Fibroblast of lung (primary cell): ENCODE data around the gene ESPNL.

ENCODE experiments used
- EZH2 ChIP-seq: IDR thresholded peaks from 2 replicates; pipeline ENCODE4 v1.5.1; 2012; ENCODE audit warnings: low read length, control low read depth, mild to moderate bottlenecking; ENCODE audit errors: missing control alignments
- TF ChIP-seq, protein P1 (sequence below), 2 donors: IDR thresholded peaks in 1 of 2; conservative IDR thresholded peaks in 1 of 2; 1 replicate in 1 of 2; 2 replicates in 1 of 2; pipeline ENCODE4 v1.5.1; 2011 to 2012; ENCODE audit warnings: low read length in 2 of 2, control low read depth in 1 of 2, inconsistent platforms in 1 of 2, low read depth in 1 of 2, mild to moderate bottlenecking in 1 of 2

DNA sequence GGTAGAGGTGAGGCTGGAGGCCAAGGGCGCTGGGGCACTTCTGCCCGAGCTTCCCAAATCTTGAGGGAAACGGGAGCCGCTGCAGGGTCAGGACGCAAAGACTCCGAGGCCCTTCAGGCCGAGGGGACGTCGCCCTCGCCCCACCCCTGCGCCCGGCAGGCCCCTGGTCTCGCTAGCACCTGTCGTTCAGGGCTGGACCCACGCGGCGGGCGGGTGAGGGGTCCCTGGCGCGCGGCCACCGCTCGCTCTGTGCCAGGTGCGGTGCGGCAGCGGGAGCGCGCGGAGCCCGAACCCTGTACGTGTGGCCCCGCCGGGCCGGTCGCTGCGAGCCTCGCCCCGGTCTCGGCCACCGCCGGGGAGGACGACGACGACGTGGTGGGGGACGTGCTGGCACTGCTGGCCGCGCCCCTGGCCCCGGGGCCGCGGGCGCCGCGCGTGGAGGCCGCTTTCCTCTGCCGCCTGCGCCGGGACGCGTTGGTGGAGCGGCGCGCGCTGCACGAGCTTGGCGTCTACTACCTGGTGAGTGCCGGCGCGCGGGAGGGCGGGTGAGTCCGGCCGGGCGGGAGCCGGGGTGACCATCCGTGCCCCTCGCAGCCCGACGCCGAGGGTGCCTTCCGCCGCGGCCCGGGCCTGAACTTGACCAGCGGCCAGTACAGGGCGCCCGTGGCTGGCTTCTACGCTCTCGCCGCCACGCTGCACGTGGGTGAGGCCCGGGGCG lies 63.5 kb downstream of the ESPNL start:
- no peak for TF ChIP-seq EZH2
- TF ChIP-seq, protein P1, sequence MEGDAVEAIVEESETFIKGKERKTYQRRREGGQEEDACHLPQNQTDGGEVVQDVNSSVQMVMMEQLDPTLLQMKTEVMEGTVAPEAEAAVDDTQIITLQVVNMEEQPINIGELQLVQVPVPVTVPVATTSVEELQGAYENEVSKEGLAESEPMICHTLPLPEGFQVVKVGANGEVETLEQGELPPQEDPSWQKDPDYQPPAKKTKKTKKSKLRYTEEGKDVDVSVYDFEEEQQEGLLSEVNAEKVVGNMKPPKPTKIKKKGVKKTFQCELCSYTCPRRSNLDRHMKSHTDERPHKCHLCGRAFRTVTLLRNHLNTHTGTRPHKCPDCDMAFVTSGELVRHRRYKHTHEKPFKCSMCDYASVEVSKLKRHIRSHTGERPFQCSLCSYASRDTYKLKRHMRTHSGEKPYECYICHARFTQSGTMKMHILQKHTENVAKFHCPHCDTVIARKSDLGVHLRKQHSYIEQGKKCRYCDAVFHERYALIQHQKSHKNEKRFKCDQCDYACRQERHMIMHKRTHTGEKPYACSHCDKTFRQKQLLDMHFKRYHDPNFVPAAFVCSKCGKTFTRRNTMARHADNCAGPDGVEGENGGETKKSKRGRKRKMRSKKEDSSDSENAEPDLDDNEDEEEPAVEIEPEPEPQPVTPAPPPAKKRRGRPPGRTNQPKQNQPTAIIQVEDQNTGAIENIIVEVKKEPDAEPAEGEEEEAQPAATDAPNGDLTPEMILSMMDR (conservative IDR thresholded peaks at IDR 0.05 in 1 of 2, IDR thresholded peaks at IDR 0.05 in 1 of 2; ENCODE audit: low read depth in 1 of 2, low read length in 2 of 2): no peak
